Left lung (tissue), 10 donors: ENCODE results near the gene TRAF6. TPM values are rescaled to one million over a fixed set of nuclear protein-coding genes. Genes with fewer than 3 reads are reported as not detected.
"Not testable (repeated sequence)": the region's sequence is repeated elsewhere in the genome, so short reads cannot be mapped to it uniquely, and the experiment has no call there.

Experiments used
- ATAC-seq: fragments of 200-7000 bp; cut with Tn5 transposase; one replicate; pipeline ENCODE4 v1.9.1; 2020; ENCODE audit warnings: moderate library complexity
- DNase-seq, 4 donors: peaks; one replicate each; pipeline ENCODE4 v3.0.0-alpha.2; 2013 to 2020
- H3K27ac ChIP-seq, 2 donors: fragments of 200-600 bp; sonication (generic) in 1 of 2; one replicate each; pipeline versions ENCODE4 v1.5.0 to v1.8.0; 2020 to 2021
- H3K27me3 ChIP-seq, 2 donors: fragments of 200-600 bp; sonication (generic) in 1 of 2; one replicate each; pipeline versions ENCODE4 v1.5.0 to v1.8.0; 2020 to 2021
- H3K36me3 ChIP-seq, 2 donors: fragments of 200-600 bp; sonication (generic) in 1 of 2; one replicate each; pipeline versions ENCODE4 v1.5.0 to v1.8.0; 2020 to 2021
- H3K4me1 ChIP-seq, 2 donors: fragments of 200-600 bp; one replicate each; pipeline ENCODE4 v1.8.0; 2021
- H3K4me3 ChIP-seq, 2 donors: fragments of 200-600 bp; sonication (generic) in 1 of 2; one replicate each; pipeline versions ENCODE4 v1.5.0 to v1.8.0; 2020 to 2021; ENCODE audit warnings: mild to moderate bottlenecking in 1 of 2
- H3K9me3 ChIP-seq, 2 donors: fragments of 200-600 bp; sonication (generic) in 1 of 2; one replicate each; pipeline versions ENCODE4 v1.5.0 to v1.8.0; 2020 to 2021
- intact Hi-C, 2 donors: fragments of 100-400 bp; cut with DNase I; formaldehyde crosslinking; loops; one replicate each; pipeline versions ENCODE4 v1.11.2 to v1.14.2; 2022
- polyA plus RNA-seq, 6 donors: library from polyadenylated mRNA; unstranded; fragments of 120-200 nt; gene quantifications; one replicate each; pipeline ENCODE4 v1.2.1, GENCODE V29; 2013; ENCODE audit not compliant: insufficient read length in 6 of 6
- total RNA-seq, 2 donors: library from RNA; stranded (reverse); fragmentation: NEBNext Ultra II Directional; extraction: Animal tissue kit (Norgen Biotek cat#: 25700); gene quantifications; one replicate each; pipeline ENCODE4 v1.2.1, GENCODE V29; 2021
- TF ChIP-seq, protein P1 (sequence below), 2 donors: fragments of 200-600 bp; sonication (generic) in 1 of 2; IDR thresholded peaks; one replicate each; pipeline versions ENCODE4 v1.5.0 to v1.8.0; 2021; ENCODE audit warnings: antibody characterized with exemption in 2 of 2
- donor health status: DM: no; HTN: yes; CAD: no.
- donor health status: DM: no; HTN: no; CAD: no.

The TRAF6 gene
- total and polyA plus RNA-seq, 8 donors, result 11.3 to 17.0 (median 14.0) TPM

DNA sequence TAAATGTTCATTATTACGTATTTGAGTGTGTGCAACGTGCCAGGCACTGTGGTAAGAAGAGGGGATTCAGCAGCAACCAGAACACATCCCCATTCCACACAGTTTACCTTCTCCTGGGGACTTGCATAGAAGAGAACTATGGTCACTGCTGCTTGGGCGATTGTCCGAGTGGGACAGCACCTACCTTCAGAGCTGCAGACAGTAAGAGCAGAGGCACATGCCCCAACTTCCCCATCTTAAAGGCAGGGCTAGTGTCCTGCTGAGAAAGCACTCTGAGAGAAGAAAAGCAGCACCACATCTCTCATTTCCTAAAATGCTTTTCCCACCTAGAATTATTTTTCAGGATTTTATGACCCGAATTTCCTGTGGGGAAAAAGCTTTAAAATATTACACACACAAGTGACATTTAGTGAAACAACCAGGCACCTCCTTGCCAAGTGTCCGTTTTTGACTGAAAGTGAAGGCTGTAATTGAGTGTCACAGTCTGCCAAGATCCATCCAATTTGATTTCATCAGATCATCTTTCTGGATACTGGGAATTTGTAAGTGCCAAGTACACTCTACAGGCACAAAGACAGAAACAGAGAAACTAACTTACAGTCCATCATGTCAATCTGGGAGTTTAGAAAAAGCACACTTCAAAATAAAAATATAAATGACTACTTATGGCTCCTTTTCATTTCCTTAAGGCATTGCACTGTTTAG is 24.6 kb downstream of the TRAF6 start:
- intact Hi-C loops, result no loop called here
- Histone ChIP-seq H3K27ac (no peak overlapping the region), H3K4me1 (peaks cover 0 to 26% of the 10 kb centered on the region in 2 donors), H3K4me3 (no peak overlapping the region), H3K27me3 (no peaks in the 10 kb centered on the region), H3K9me3 (no peaks in the 10 kb centered on the region), H3K36me3 (peaks cover 0 to 65% of the 10 kb centered on the region in 2 donors)
- no peak for DNase-seq
- TF ChIP-seq, protein P1, sequence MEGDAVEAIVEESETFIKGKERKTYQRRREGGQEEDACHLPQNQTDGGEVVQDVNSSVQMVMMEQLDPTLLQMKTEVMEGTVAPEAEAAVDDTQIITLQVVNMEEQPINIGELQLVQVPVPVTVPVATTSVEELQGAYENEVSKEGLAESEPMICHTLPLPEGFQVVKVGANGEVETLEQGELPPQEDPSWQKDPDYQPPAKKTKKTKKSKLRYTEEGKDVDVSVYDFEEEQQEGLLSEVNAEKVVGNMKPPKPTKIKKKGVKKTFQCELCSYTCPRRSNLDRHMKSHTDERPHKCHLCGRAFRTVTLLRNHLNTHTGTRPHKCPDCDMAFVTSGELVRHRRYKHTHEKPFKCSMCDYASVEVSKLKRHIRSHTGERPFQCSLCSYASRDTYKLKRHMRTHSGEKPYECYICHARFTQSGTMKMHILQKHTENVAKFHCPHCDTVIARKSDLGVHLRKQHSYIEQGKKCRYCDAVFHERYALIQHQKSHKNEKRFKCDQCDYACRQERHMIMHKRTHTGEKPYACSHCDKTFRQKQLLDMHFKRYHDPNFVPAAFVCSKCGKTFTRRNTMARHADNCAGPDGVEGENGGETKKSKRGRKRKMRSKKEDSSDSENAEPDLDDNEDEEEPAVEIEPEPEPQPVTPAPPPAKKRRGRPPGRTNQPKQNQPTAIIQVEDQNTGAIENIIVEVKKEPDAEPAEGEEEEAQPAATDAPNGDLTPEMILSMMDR (IDR thresholded peaks at IDR 0.05), result no peak
- peak; percentile 37 for ATAC-seq

DNA sequence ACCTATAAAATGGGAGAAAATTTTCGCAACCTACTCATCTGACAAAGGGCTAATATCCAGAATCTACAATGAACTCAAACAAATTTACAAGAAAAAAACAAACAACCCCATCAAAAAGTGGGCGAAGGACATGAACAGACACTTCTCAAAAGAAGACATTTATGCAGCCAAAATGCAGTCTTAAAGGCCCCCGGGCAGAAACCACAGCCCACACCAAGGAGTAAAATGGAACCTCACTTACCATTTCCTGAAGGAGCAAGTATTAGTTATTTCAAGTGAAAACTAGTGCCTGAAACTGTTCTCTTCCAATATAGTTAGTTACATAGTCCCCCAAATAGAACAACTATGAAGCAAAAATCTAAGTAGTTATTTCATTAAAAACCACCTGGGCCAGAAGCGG is 27.0 kb downstream of the TRAF6 start:
- H3K27me3 ChIP-seq, H3K27ac ChIP-seq, intact Hi-C loops, H3K9me3 ChIP-seq, H3K4me3 ChIP-seq, DNase-seq, ATAC-seq: not testable (repeated sequence)
- Histone ChIP-seq H3K4me1 (peaks cover 0 to 23% of the 10 kb centered on the region in 2 donors), H3K36me3 (peaks cover 0 to 41% of the 10 kb centered on the region in 2 donors)

DNA sequence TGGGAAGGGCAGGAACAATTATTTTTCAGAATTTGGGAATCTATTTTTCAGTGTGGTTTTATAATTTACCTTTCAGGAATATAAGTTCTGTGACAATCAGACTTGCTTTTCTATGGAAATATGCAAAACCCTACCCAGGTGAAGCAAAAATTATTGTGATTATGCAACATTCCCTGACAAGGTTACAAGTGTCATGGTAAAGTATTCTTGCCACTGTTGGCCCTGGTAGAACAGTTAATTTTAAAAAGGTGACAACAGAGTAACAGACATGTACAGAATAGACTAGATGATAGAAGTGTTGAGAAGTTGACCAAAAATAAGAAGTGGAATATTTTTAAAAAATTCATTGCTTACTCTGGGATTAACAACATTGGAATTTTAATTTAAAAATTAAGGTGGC is 29.2 kb downstream of the TRAF6 start:
- Histone ChIP-seq H3K36me3 (peaks cover 0 to 26% of the 10 kb centered on the region in 2 donors), H3K27ac (no peak overlapping the region), H3K9me3 (no peaks in the 10 kb centered on the region), H3K27me3 (no peaks in the 10 kb centered on the region), H3K4me3 (no peak overlapping the region), H3K4me1 (peaks cover 0 to 10% of the 10 kb centered on the region in 2 donors)
- intact Hi-C loops, result no loop called here
- TF ChIP-seq, protein P1 (IDR thresholded peaks at IDR 0.05), result no peak
- ATAC-seq, result no peak
- DNase-seq, result no peak

DNA sequence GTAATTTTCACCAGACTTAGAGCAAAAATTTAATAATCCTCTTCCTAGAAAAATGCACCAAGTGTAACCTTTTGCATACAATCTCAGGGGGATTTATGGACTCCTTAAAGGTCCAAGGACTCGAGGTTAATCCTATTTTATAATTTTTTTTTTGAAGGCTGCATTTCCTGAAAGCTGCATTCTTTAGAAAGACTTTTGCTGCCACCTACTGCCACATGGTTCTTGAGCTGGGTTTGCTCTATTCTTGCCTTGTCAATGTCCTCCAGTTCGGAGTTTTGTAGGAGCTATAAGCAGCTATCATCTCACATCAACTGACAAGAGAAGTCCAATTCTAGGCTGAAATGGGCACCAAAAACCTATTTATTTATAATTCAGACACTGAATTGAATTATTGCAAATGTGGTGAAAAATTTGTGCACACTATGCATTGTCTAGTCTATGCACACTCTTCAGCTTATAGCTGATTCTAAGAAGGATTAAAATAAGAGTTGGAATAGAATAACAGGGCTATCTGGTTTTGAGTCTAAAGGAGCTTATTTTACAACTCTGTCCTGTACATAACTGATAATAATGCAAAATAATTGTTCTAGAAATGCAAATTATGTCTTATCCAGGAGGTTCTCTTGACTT is 31.3 kb downstream of the TRAF6 start:
- H3K4me3 ChIP-seq, result no peak overlapping the region
- TF ChIP-seq, protein P1 (IDR thresholded peaks at IDR 0.05), result peak; percentile 39 to 49
- no peaks in the 10 kb centered on the region for H3K9me3 ChIP-seq
- ATAC-seq (peak; percentile 81), DNase-seq (peak in 1 of 4 donors; percentile 69)
- H3K27me3 ChIP-seq, result no peaks in the 10 kb centered on the region
- intact Hi-C loops, result loop anchor here in 1 of 2 donors (5.0 kb wide), 1 partner anchor 187 kb away; no protein-coding TSS in a partner anchor
- peaks cover 0 to 3% of the 10 kb centered on the region in 2 donors for H3K4me1 ChIP-seq
- H3K27ac ChIP-seq, result no peak overlapping the region
- H3K36me3 ChIP-seq, result peaks cover 0 to 6% of the 10 kb centered on the region in 2 donors

DNA sequence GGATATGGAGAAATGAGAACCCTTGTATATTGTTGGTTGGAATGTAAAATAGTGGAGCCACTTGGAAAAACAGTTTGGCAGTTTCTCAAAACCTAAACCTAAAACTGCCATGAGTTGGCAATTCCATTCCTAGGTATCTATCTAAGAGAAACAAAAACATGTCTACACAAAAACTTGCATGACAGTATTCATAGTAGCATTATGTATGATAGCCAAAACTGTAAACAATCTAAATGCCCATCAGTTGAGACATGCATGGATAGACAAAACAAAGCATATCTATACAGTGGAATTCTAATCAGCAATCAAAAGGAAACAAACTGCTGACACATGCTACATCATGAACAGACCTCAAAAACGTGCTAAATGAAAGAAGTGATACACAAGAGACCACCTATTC is 34.9 kb downstream of the TRAF6 start:
- intact Hi-C loops, result loop anchor here in 1 of 2 donors (5.0 kb wide), 1 partner anchor 183 kb away; no protein-coding TSS in a partner anchor
- peaks cover 0 to 3% of the 10 kb centered on the region in 2 donors for H3K4me1 ChIP-seq
- ATAC-seq (no peak), DNase-seq (no peak)
- H3K36me3 ChIP-seq, result no peaks in the 10 kb centered on the region
- no peak overlapping the region for H3K27ac ChIP-seq
- no peaks in the 10 kb centered on the region for H3K9me3 ChIP-seq
- no peak overlapping the region for H3K4me3 ChIP-seq
- no peaks in the 10 kb centered on the region for H3K27me3 ChIP-seq
- TF ChIP-seq, protein P1 (IDR thresholded peaks at IDR 0.05), result no peak
